IPS DF 6.9 (cell line): ENCODE data around the gene HEATR5A.
"Not testable (repeated sequence)": the region's sequence is repeated elsewhere in the genome, so short reads cannot be mapped to it uniquely, and the experiment has no call there.

Source experiments
- DNase-seq: peaks from one replicate; pipeline ENCODE4 v3.0.0-alpha.2; 2013; ENCODE audit warnings: low read depth, low spot score
- H3K27ac ChIP-seq: one replicate; pipeline ENCODE4 v1.5.1; 2013; ENCODE audit warnings: low read length, control low read depth
- H3K27me3 ChIP-seq: 2 replicates; pipeline ENCODE4 v1.6.1; 2013; ENCODE audit warnings: mild to moderate bottlenecking, low read length; ENCODE audit not compliant: control insufficient read depth, insufficient read depth
- H3K36me3 ChIP-seq: 2 replicates; pipeline ENCODE4 v1.6.1; 2013; ENCODE audit warnings: low read length; ENCODE audit not compliant: control insufficient read depth, insufficient read depth
- H3K4me1 ChIP-seq: 2 replicates; pipeline ENCODE4 v1.6.1; 2013; ENCODE audit warnings: low read length; ENCODE audit not compliant: control insufficient read depth, insufficient read depth
- H3K4me3 ChIP-seq: 2 replicates; pipeline ENCODE4 v1.5.1; 2013; ENCODE audit warnings: mild to moderate bottlenecking, low read length
- H3K9me3 ChIP-seq: 2 replicates; pipeline ENCODE4 v1.6.1; 2013; ENCODE audit warnings: low read length, inconsistent platforms; ENCODE audit not compliant: control insufficient read depth, insufficient read depth
- WGBS: extraction: QIAGEN DNeasy Blood & Tissue Kit; methylation state at CpG from one replicate; pipeline ENCODE4 v1.1.7; 2013; ENCODE audit warnings: mixed read lengths, missing lambda C conversion rate; ENCODE audit not compliant: insufficient read length, insufficient coverage; 5-methylcytosine and 5-hydroxymethylcytosine counted together

Gene HEATR5A

DNA sequence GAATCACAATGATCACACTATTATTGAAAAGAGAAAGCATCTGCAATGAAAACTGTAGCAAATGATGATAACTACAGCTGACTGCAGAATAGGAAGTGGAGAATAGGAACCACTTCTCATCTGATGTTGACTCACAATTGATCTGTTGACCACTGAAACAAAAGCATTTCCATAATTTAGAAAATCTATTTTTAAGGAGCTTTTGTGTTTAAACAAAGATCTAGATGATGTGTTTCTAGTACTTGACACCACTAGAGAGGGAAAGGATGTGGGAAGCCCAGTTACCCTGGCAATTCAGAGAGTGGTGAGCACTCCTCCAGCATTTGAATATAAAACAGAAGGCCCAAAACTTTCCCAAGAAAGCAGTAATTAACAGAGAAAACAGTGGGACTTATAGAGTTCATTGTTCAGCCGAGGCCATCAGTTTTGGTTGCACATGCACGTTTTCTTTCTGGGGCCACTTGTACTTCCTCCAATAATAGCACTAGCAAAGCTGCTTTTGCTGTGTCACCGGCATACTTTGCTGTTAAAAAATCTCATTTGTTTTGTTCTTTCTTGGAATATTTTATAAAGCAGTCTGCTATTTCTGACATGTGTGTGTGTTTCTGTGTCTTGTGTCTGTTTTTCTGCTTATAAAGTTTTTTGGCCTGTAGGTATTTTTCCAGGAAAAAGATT lies 136.6 kb downstream of the HEATR5A start:
- no peaks in the 10 kb centered on the region; the same call in 1 of the 2 replicates for H3K27me3 ChIP-seq
- H3K4me1 ChIP-seq = no peaks in the 10 kb centered on the region
- no peaks in the 10 kb centered on the region for H3K36me3 ChIP-seq
- WGBS = no CpG with 5 or more reads among the region's 3 CpGs
- no peak overlapping the region for H3K4me3 ChIP-seq
- no peak for DNase-seq
- no peaks in the 10 kb centered on the region for H3K9me3 ChIP-seq
- no peak overlapping the region for H3K27ac ChIP-seq

DNA sequence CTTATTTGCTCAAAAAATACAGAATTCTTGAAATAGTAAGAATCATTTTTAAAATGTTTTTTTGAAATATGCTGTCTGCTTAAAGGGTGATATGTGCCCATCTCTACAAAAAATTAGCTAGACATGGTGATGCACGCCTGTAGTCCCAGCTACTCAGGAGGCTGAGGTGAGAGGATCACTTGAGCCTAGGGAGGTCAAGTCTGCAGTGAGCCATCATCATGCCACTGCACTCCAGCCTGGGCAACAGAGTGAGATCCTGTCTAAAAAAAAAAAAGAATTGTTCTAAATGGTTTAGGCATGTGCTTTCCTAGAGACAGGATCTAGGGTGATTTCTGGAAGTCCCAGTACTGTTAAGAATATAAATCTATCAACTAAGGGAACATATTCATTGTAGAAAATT lies 137.2 kb downstream of the HEATR5A start:
- H3K4me3 ChIP-seq = no peak overlapping the region
- H3K27me3 ChIP-seq = no peaks in the 10 kb centered on the region; the same call in 1 of the 2 replicates
- no peaks in the 10 kb centered on the region for H3K4me1 ChIP-seq
- no peak for DNase-seq
- H3K9me3 ChIP-seq = no peaks in the 10 kb centered on the region
- WGBS = no CpG with 5 or more reads among the region's 1 CpG
- H3K27ac ChIP-seq = no peak overlapping the region
- H3K36me3 ChIP-seq = no peaks in the 10 kb centered on the region

DNA sequence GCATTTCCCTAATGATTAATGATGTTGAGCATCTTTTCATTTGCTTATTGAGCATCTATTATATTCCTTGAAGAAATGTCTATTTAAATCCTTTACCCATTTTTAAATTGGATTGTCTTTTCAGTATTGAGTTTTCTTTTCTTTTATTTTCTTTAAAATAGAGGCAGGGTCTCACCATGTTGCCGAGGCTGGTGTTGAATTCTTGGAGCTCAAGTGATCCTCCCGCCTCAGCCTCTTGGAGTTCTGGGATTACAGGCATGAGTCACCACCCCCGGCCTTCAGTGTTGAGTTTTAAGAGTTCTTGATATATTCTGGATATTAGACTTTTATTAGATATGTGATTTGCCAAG lies 139.5 kb downstream of the HEATR5A start:
- no CpG with 5 or more reads among the region's 3 CpGs for WGBS
- Histone ChIP-seq H3K27ac (no peak overlapping the region), H3K4me3 (no peak overlapping the region), H3K4me1 (no peaks in the 10 kb centered on the region), H3K36me3 (no peaks in the 10 kb centered on the region), H3K9me3 (peaks cover 4% of the 10 kb centered on the region), H3K27me3 (no peaks in the 10 kb centered on the region)
- no peak for DNase-seq

DNA sequence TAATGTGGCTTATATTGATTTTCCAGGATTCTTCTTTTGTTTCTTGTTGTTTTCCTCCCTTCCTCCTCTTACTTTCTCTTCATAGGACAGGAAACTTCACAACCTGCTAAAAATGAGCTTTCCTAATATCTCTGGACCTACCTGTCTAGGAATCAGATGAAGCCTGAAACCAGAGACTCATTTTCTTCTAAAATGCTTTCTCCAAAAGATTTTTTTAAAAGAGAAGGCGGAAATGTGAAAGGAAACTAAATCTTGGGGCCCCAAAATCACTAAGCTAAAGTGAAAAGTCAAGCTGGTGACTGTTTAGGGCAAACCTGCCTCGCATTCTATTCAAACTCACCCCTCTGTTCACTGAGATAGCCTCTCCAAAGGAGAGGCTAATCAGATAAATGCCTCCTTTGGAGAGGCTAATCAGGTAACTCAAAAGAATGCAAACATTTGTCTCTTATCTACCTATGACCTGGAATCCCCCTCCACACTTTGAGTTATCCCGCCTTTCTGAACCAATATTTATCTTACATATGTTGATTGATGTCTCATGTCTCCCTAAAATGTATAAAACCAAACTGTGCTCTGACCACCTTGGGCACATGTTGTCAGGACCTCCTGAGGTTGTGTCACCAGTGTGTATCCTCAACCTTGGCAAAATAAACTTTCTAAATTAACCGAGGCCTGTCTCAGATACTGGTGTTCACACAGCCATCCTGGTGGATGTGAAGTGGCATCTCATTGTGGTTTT lies 140.0 kb downstream of the HEATR5A start:
- no peak for DNase-seq
- WGBS = no CpG with 5 or more reads among the region's 4 CpGs
- Histone ChIP-seq H3K4me3 (no peak overlapping the region), H3K27me3 (no peaks in the 10 kb centered on the region), H3K4me1 (no peaks in the 10 kb centered on the region), H3K9me3 (peaks cover 4% of the 10 kb centered on the region), H3K36me3 (no peaks in the 10 kb centered on the region), H3K27ac (no peak overlapping the region)

DNA sequence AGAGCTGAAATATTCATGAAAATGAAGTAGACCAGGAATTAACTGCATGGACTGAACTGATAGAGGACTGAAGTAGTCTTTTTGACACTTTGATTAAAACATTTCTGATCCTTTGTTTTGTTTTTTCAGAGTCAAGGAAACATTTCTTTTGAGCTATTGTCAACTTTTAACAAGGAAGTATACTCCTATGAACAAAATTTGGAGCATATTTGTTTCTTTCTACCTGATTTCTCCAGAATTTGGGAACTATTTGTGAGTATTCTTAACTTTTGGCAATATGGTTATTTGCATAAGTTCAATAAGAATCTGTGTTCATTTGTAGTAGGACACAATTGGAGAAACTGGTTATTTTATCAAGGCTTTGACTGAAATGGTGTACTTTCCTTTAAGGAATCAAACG lies 141.5 kb downstream of the HEATR5A start:
- Histone ChIP-seq H3K27ac (no peak overlapping the region), H3K36me3 (no peaks in the 10 kb centered on the region), H3K4me3 (no peak overlapping the region), H3K9me3 (peaks cover 4% of the 10 kb centered on the region), H3K4me1 (no peaks in the 10 kb centered on the region), H3K27me3 (no peaks in the 10 kb centered on the region)
- no peak for DNase-seq
- no CpG with 5 or more reads among the region's 1 CpG for WGBS

DNA sequence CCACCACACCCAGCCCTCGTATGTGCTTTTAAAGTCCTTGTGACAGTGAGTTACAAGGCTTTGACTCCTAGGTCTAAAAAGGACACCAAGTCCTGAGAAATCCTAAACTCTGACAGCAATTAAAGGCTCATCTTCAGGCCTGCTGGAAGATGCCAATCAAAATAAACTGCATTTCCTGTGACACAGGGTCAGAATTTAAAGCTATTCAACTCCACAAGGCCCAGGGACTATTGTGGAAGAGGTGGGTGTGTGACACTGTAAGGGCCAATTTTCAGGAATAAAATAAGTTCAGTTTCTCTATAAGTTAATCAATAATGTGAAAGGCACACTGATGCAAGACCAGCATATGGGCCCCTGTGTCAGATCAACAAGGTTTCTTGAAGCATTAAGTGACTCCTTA lies 143.3 kb downstream of the HEATR5A start:
- peaks cover 4% of the 10 kb centered on the region for H3K9me3 ChIP-seq
- no peaks in the 10 kb centered on the region for H3K27me3 ChIP-seq
- no CpG with 5 or more reads among the region's 1 CpG for WGBS

DNA sequence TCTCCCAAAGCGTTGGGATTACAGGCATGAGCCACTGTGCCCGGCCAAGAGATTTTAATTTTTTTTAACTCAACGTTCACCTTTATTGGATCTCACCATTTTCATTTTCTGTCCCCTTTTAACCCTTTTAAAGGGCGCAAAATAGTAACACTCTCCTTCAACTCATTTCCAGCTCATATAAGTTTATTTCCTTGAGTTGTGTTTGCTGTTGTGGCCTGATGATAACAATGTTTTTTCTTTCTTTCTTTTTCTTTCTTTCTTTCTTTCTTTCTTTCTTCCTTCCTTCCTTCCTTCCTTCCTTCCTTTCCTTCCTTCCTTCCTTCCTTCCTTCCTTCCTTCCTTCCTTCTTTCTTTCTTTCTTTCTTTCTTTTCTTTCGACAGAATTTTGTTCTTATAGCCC lies 143.9 kb downstream of the HEATR5A start:
- not testable (repeated sequence) for H3K27me3 ChIP-seq, DNase-seq, H3K4me3 ChIP-seq, H3K27ac ChIP-seq, H3K9me3 ChIP-seq, H3K4me1 ChIP-seq, H3K36me3 ChIP-seq
- WGBS = no CpG with 5 or more reads among the region's 5 CpGs

More for the DNA sequence above, 143.3 kb downstream of the HEATR5A start:
- H3K27ac ChIP-seq = no peak overlapping the region
- no peaks in the 10 kb centered on the region for H3K36me3 ChIP-seq
- no peak for DNase-seq
- no peak overlapping the region for H3K4me3 ChIP-seq
- H3K4me1 ChIP-seq = no peaks in the 10 kb centered on the region

DNA sequence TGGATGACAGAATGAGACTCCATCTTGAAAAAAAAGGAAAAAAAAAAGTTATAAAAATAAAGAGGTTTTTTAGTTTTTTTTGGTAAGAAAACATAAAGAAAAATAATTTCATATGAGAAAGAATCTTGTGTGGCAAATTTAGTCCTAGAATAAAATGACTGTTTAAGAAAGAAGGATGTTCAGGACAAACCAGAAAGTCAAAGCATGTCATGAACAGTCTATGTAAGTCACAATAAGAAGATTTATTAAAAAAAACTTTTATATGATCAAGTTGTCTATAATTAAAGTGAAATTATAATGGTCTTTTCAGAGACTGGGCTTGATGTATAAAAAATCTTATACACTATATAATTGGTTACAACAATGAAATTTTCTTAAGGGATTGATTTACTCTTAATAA lies 144.6 kb downstream of the HEATR5A start:
- Histone ChIP-seq H3K4me1 (no peaks in the 10 kb centered on the region), H3K36me3 (no peaks in the 10 kb centered on the region), H3K4me3 (no peak overlapping the region), H3K9me3 (peaks cover 4% of the 10 kb centered on the region), H3K27me3 (no peaks in the 10 kb centered on the region), H3K27ac (no peak overlapping the region)
- DNase-seq = no peak

DNA sequence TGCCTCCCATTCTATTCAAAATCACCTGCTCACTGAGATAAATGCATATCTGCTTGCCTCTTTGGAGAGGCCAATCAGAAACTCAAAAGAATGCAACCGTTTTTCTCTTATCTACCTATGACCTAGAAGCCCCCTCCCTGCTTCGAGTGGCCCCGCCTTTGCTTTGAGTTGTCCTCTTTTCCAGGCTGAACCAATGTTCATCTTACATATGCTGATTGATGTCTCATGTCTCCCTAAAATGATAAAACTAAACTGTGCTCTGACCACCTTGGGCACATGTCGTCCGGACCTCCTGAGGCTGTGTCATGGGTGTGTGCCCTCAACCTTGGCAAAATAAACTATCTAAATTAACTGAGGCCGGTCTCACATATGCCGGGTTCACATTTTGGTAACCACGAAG lies 148.7 kb downstream of the HEATR5A start:
- no peaks in the 10 kb centered on the region for H3K4me1 ChIP-seq
- H3K4me3 ChIP-seq = no peak overlapping the region
- 0 out of 2 replicates have a peak, but pooled peaks cover 3% of the 10 kb centered on the region for H3K36me3 ChIP-seq
- DNase-seq = no peak
- WGBS = no CpG with 5 or more reads among the region's 8 CpGs
- H3K9me3 ChIP-seq = peaks cover 2% of the 10 kb centered on the region; the same call in 1 of the 2 replicates
- no peak overlapping the region for H3K27ac ChIP-seq
- no peaks in the 10 kb centered on the region for H3K27me3 ChIP-seq

DNA sequence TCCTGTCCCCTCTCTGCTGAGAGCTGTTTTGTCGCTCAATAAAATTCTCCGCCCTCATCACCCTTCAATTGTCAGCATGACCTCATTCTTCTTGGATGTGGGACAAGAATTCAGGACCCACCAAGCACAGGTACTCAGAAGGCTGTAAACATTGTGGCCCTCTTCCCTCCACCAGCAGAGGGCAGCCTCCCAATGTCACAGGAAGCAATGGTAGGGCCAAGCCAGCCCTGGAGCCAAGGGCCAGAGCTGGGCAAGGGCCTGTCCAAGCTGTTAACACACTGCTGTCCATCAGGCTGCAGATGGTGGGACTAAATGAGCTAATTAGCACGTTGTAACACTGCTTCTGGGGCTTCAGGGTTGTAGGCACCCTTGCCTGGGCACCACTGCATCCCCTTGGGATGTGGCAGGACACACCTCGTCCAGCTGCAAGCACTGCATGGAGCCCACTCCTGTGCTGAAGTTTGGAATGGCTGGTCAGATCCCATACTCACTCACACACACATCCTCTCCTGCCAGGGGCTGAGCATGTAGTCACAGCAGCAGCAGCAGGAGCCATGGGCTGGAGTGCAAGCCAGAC lies 150.1 kb downstream of the HEATR5A start:
- no peak for DNase-seq
- Histone ChIP-seq H3K27ac (no peak overlapping the region), H3K4me3 (no peak overlapping the region), H3K9me3 (peaks cover 2% of the 10 kb centered on the region; the same call in 1 of the 2 replicates), H3K27me3 (no peaks in the 10 kb centered on the region), H3K36me3 (0 out of 2 replicates have a peak, but pooled peaks cover 3% of the 10 kb centered on the region), H3K4me1 (0 out of 2 replicates have a peak, but pooled peaks cover 1% of the 10 kb centered on the region)
- no CpG with 5 or more reads among the region's 4 CpGs for WGBS
